Activated CD8-positive, alpha-beta memory T cell treated with anti-CD3 and anti-CD28 coated beads, Interleukin-2, amount 50 U/mL, for 4 hours (primary cell): ENCODE results near the gene HBP1.
"Not testable (repeated sequence)": the region's sequence is repeated elsewhere in the genome, so short reads cannot be mapped to it uniquely, and the experiment has no call there.

Experiments
- DNase-seq: peaks from one replicate; pipeline ENCODE4 v3.0.0-alpha.2; 2020

The HBP1 gene

GRCh38 chr7:107232568-107233090, 63.8 kb downstream of the HBP1 start:
- DNase-seq = no peak

GRCh38 chr7:107233174-107233573, 64.4 kb downstream of the HBP1 start:
- DNase-seq = no peak

GRCh38 chr7:107233981-107234380, 65.2 kb downstream of the HBP1 start:
- DNase-seq = no peak

GRCh38 chr7:107234436-107234835, 65.6 kb downstream of the HBP1 start:
- no peak for DNase-seq

GRCh38 chr7:107236862-107237261, 68.1 kb downstream of the HBP1 start:
- no peak for DNase-seq

GRCh38 chr7:107237451-107237850, 68.6 kb downstream of the HBP1 start:
- no peak for DNase-seq

GRCh38 chr7:107242267-107242666, 73.5 kb downstream of the HBP1 start:
- DNase-seq = no peak

- no peak for DNase-seq
Observed at GRCh38 chr7:107244613-107245012, 75.8 kb downstream of the HBP1 start.

GRCh38 chr7:107246836-107247235, 78.0 kb downstream of the HBP1 start:
- not testable (repeated sequence) for DNase-seq

- no peak for DNase-seq
Observed at GRCh38 chr7:107248551-107249316, 79.9 kb downstream of the HBP1 start.

- no peak for DNase-seq
Observed at GRCh38 chr7:107251963-107252362, 83.2 kb downstream of the HBP1 start.
